ENCODE results near the gene CTU1. TPM values are rescaled to one million over a fixed set of nuclear protein-coding genes. Genes with fewer than 3 reads are reported as not detected.

CTU1 gene
- total and polyA plus RNA-seq, 9 donors, result 2.7 to 4.8 (median 3.4) TPM

GRCh38 chr19:51076631-51077213 is 31.5 kb downstream of the CTU1 start:
- DNase-seq, result no peak
- H3K9me3 ChIP-seq (replicated peaks; ENCODE audit: control insufficient read depth, low read depth, low read length), result peaks cover 2% of the 10 kb centered on the region
- 44% methylated on average over 6 of the region's 14 CpGs for WGBS (ENCODE audit: insufficient coverage)
- H3K27ac ChIP-seq (ENCODE audit: low read length), result no peak overlapping the region
- no peak overlapping the region for H3K4me3 ChIP-seq (ENCODE audit: low read length)
- H3K36me3 ChIP-seq (ENCODE audit: control insufficient read depth, insufficient read depth, low read length), result no peaks in the 10 kb centered on the region
- no peaks in the 10 kb centered on the region for H3K4me1 ChIP-seq (ENCODE audit: control insufficient read depth, insufficient read depth, low read length)
- no peaks in the 10 kb centered on the region for H3K27me3 ChIP-seq (ENCODE audit: control insufficient read depth, insufficient read depth, low read length)

GRCh38 chr19:51075998-51076397 is 32.2 kb downstream of the CTU1 start:
- H3K9me3 ChIP-seq (replicated peaks; ENCODE audit: control insufficient read depth, low read depth, low read length), result peaks cover 2% of the 10 kb centered on the region
- no peaks in the 10 kb centered on the region for H3K36me3 ChIP-seq (ENCODE audit: control insufficient read depth, insufficient read depth, low read length)
- H3K27ac ChIP-seq (ENCODE audit: low read length), result no peak overlapping the region
- no peak for DNase-seq
- WGBS (ENCODE audit: insufficient coverage), result 89% methylated on average over 3 of the region's 5 CpGs
- no peaks in the 10 kb centered on the region for H3K4me1 ChIP-seq (ENCODE audit: control insufficient read depth, insufficient read depth, low read length)
- H3K27me3 ChIP-seq (ENCODE audit: control insufficient read depth, insufficient read depth, low read length), result no peaks in the 10 kb centered on the region
- no peak overlapping the region for H3K4me3 ChIP-seq (ENCODE audit: low read length)

- peaks cover 3% of the 10 kb centered on the region for H3K27me3 ChIP-seq (ENCODE audit: control insufficient read depth, insufficient read depth, low read length)
- H3K27ac ChIP-seq (ENCODE audit: low read length), result no peak overlapping the region
- H3K4me3 ChIP-seq (ENCODE audit: low read length), result no peak overlapping the region
- no peak for DNase-seq
- WGBS (ENCODE audit: insufficient coverage), result 38% methylated on average over 1 of the region's 4 CpGs
- no peaks in the 10 kb centered on the region for H3K4me1 ChIP-seq (ENCODE audit: control insufficient read depth, insufficient read depth, low read length)
- H3K9me3 ChIP-seq (replicated peaks; ENCODE audit: control insufficient read depth, low read depth, low read length), result peaks cover 2% of the 10 kb centered on the region
- no peaks in the 10 kb centered on the region for H3K36me3 ChIP-seq (ENCODE audit: control insufficient read depth, insufficient read depth, low read length)
These were observed 37.2 kb downstream of the CTU1 start for GRCh38 chr19:51071095-51071405.

GRCh38 chr19:51070334-51071094 is 37.7 kb downstream of the CTU1 start:
- no peak overlapping the region for H3K4me3 ChIP-seq (ENCODE audit: low read length)
- no peak overlapping the region for H3K27ac ChIP-seq (ENCODE audit: low read length)
- H3K4me1 ChIP-seq (ENCODE audit: control insufficient read depth, insufficient read depth, low read length), result no peaks in the 10 kb centered on the region
- 71% methylated on average over 1 of the region's 5 CpGs for WGBS (ENCODE audit: insufficient coverage)
- no peaks in the 10 kb centered on the region for H3K36me3 ChIP-seq (ENCODE audit: control insufficient read depth, insufficient read depth, low read length)
- H3K27me3 ChIP-seq (ENCODE audit: control insufficient read depth, insufficient read depth, low read length), result peaks cover 7% of the 10 kb centered on the region
- DNase-seq, result no peak
- peaks cover 2% of the 10 kb centered on the region for H3K9me3 ChIP-seq (replicated peaks; ENCODE audit: control insufficient read depth, low read depth, low read length)

- no peaks in the 10 kb centered on the region for H3K36me3 ChIP-seq (ENCODE audit: control insufficient read depth, insufficient read depth, low read length)
- no peaks in the 10 kb centered on the region for H3K4me1 ChIP-seq (ENCODE audit: control insufficient read depth, insufficient read depth, low read length)
- no peaks in the 10 kb centered on the region for H3K9me3 ChIP-seq (replicated peaks; ENCODE audit: control insufficient read depth, low read depth, low read length)
- no peak overlapping the region for H3K27ac ChIP-seq (ENCODE audit: low read length)
- WGBS (ENCODE audit: insufficient coverage), result 48% methylated on average over 5 of the region's 7 CpGs
- no peak overlapping the region for H3K4me3 ChIP-seq (ENCODE audit: low read length)
- H3K27me3 ChIP-seq (ENCODE audit: control insufficient read depth, insufficient read depth, low read length), result peaks cover 21% of the 10 kb centered on the region
- no peak for DNase-seq
These were observed 41.6 kb downstream of the CTU1 start for GRCh38 chr19:51066393-51067186.

GRCh38 chr19:51065221-51065960 is 42.8 kb downstream of the CTU1 start:
- no peaks in the 10 kb centered on the region for H3K4me1 ChIP-seq (ENCODE audit: control insufficient read depth, insufficient read depth, low read length)
- H3K9me3 ChIP-seq (replicated peaks; ENCODE audit: control insufficient read depth, low read depth, low read length), result no peaks in the 10 kb centered on the region
- DNase-seq, result no peak
- H3K27me3 ChIP-seq (ENCODE audit: control insufficient read depth, insufficient read depth, low read length), result peaks cover 21% of the 10 kb centered on the region
- WGBS (ENCODE audit: insufficient coverage), result 3% methylated on average over 19 of the region's 25 CpGs
- no peaks in the 10 kb centered on the region for H3K36me3 ChIP-seq (ENCODE audit: control insufficient read depth, insufficient read depth, low read length)
- no peak overlapping the region for H3K4me3 ChIP-seq (ENCODE audit: low read length)
- H3K27ac ChIP-seq (ENCODE audit: low read length), result no peak overlapping the region

- Histone ChIP-seq H3K27me3 (ENCODE audit: control insufficient read depth, insufficient read depth, low read length) (peaks cover 21% of the 10 kb centered on the region), H3K4me3 (ENCODE audit: low read length) (no peak within 1 kb of the TSS), H3K4me1 (ENCODE audit: control insufficient read depth, insufficient read depth, low read length) (no peaks in the 10 kb centered on the region), H3K9me3 (replicated peaks; ENCODE audit: control insufficient read depth, low read depth, low read length) (no peaks in the 10 kb centered on the region), H3K27ac (ENCODE audit: low read length) (no peak within 1 kb of the TSS), H3K36me3 (ENCODE audit: control insufficient read depth, insufficient read depth, low read length) (no peaks in the 10 kb centered on the region)
- WGBS (ENCODE audit: insufficient coverage), result 34% methylated on average over 12 of the region's 38 CpGs
- DNase-seq, result no peak
These were observed 43.5 kb downstream of the CTU1 start, which contains the start of gene KLK13 for GRCh38 chr19:51064534-51065220. KLK13 (minus strand) TSS chr19:51065092; CDS start chr19:51065067, 25 bp downstream.

- WGBS (ENCODE audit: insufficient coverage), result 79% methylated on average over 2 of the region's 7 CpGs
- Histone ChIP-seq H3K4me1 (ENCODE audit: control insufficient read depth, insufficient read depth, low read length) (no peaks in the 10 kb centered on the region), H3K36me3 (ENCODE audit: control insufficient read depth, insufficient read depth, low read length) (no peaks in the 10 kb centered on the region), H3K4me3 (ENCODE audit: low read length) (no peak overlapping the region), H3K9me3 (replicated peaks; ENCODE audit: control insufficient read depth, low read depth, low read length) (no peaks in the 10 kb centered on the region), H3K27me3 (ENCODE audit: control insufficient read depth, insufficient read depth, low read length) (peaks cover 21% of the 10 kb centered on the region), H3K27ac (ENCODE audit: low read length) (no peak overlapping the region)
- DNase-seq, result no peak
These were observed 44.5 kb downstream of the CTU1 start for GRCh38 chr19:51063664-51064063.

GRCh38 chr19:51060973-51061372 is 47.2 kb downstream of the CTU1 start:
- H3K27ac ChIP-seq (ENCODE audit: low read length), result no peak overlapping the region
- peaks cover 18% of the 10 kb centered on the region for H3K27me3 ChIP-seq (ENCODE audit: control insufficient read depth, insufficient read depth, low read length)
- no peaks in the 10 kb centered on the region for H3K9me3 ChIP-seq (replicated peaks; ENCODE audit: control insufficient read depth, low read depth, low read length)
- WGBS (ENCODE audit: insufficient coverage), result 37% methylated on average over 1 of the region's 1 CpG
- no peak for DNase-seq
- no peaks in the 10 kb centered on the region for H3K4me1 ChIP-seq (ENCODE audit: control insufficient read depth, insufficient read depth, low read length)
- H3K36me3 ChIP-seq (ENCODE audit: control insufficient read depth, insufficient read depth, low read length), result no peaks in the 10 kb centered on the region
- H3K4me3 ChIP-seq (ENCODE audit: low read length), result no peak overlapping the region

Data from muscle of leg (tissue), 11 donors.